Activated effector memory CD4-positive, alpha-beta T cell treated with anti-CD3 and anti-CD28 coated beads, Interleukin-2, amount 50 U/mL, for 16 hours (primary cell): ENCODE data around the gene SPDYE4.

ENCODE experiments used
- DNase-seq: peaks from one replicate; pipeline ENCODE4 v3.0.0-alpha.2; 2020

The SPDYE4 gene

GRCh38 chr17:8708025-8708461 is 50.3 kb downstream of the SPDYE4 start:
- no peak for DNase-seq

- no peak for DNase-seq
Measured at GRCh38 chr17:8707332-8708024, 50.9 kb downstream of the SPDYE4 start.

DNA sequence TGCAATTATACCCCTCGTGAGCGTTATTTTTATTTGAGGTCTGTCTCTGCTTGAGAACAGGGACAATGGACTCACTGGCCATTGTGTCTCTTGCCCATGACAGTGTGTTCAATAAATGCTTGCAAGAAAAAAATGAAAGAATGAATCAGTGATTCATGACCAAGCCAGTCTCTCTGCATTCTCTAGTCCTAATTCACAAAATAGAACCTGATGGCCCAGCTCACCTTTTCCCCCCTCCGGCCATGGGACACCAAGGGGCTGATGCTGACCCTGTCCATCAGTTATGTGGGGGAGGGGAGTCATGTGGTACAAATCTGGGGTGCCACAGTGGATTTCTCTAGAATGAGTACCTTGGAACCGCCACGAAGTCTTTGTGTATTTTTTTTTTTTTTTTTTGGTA is 51.9 kb downstream of the SPDYE4 start:
- peak; percentile 3 for DNase-seq

DNA sequence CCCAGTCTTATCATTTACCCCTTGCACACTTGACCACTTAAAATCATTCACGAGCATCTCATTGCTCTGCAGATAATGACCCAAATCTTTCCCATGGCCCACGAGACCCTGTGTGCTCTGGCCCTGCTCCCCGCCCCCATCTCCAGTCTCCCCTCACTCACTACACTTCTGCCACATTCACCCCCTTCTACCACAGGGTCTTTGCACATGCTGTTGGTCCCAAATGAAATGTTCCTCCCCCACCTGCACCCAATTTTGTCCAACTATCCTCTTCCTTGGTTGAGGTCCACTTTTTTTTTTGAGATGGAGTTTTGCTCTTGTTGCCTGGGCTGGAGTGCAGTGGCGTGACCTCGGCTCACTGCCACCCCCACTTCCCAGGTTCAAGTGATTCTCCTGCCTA is 52.9 kb downstream of the SPDYE4 start:
- no peak for DNase-seq

DNA sequence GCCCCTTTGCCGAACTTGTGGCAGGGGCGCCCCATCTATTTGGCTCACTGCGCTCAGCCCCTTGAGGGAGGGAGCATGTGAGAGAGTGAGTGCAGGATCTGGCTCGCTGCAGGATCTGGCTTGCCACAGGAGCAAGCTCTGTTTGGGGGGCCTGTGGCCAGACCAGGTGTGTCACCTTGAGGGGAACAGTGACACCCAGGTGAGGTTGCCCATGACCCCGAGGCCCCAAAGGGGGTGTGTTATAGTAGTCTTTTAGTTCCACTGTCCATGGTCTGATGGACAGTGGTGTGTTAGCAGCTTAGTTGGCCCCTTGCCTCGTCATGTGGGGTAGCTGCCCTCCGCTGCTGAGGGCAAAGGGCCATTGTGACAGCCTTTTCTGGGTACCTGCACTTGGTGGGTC is 55.3 kb downstream of the SPDYE4 start:
- DNase-seq: no peak

GRCh38 chr17:8701754-8702153 is 56.6 kb downstream of the SPDYE4 start:
- DNase-seq: no peak

DNA sequence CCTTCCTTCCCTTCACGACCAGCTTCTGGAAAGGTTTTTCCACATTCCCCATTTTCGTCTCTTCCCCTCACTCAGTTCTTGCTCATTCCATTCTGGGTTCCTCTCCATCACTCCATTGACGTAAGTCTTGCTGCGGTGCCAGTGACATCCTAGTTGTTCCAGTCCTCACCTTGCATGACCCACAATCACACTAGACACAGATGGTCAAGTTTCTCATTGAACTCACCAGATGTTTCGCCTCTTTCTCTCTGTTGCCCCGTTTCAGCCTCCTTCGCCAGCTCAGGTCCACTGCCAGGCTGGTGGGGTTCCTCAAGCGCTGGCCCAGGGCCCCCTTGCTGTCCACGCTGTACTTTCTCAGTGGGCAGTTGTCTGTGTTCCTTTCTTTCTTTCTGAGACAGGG is 57.1 kb downstream of the SPDYE4 start:
- DNase-seq: no peak
